GM19397 (cell line): ENCODE measurements around the gene TMEM52.
"Not testable (repeated sequence)": the region's sequence is repeated elsewhere in the genome, so short reads cannot be mapped to it uniquely, and the experiment has no call there.

Experiments used
- ATAC-seq: cut with Tn5 transposase; IDR thresholded peaks from one replicate; pipeline ENCODE4 v1.9.1; 2021; ENCODE audit warnings: mild to moderate bottlenecking, moderate library complexity; ENCODE audit not compliant: unreplicated experiment

Gene TMEM52

GRCh38 chr1:1895456-1896336 lies 23.4 kb downstream of the TMEM52 start:
- ATAC-seq = no peak

GRCh38 chr1:1895060-1895418 lies 24.0 kb downstream of the TMEM52 start:
- ATAC-seq = no peak

- no peak for ATAC-seq
These were observed 24.6 kb downstream of the TMEM52 start for GRCh38 chr1:1894354-1895059.

GRCh38 chr1:1893997-1894353 lies 25.1 kb downstream of the TMEM52 start:
- ATAC-seq = no peak

GRCh38 chr1:1893291-1893985 lies 25.6 kb downstream of the TMEM52 start:
- ATAC-seq = no peak

- no peak for ATAC-seq
These were observed 26.3 kb downstream of the TMEM52 start for GRCh38 chr1:1892763-1893120.

- ATAC-seq = no peak
These were observed 26.9 kb downstream of the TMEM52 start for GRCh38 chr1:1892079-1892762.

- ATAC-seq = peak; percentile 2
These were observed 27.6 kb downstream of the TMEM52 start for GRCh38 chr1:1891349-1892078.

- peak; percentile 80 for ATAC-seq
These were observed 28.4 kb downstream of the TMEM52 start, which contains the start of gene GNB1 for GRCh38 chr1:1890506-1891348. GNB1 (minus strand) TSS chr1:1891087; CDS start chr1:1825453, 65,634 bp downstream.

- ATAC-seq = peak; percentile 40
These were observed 29.1 kb downstream of the TMEM52 start for GRCh38 chr1:1889847-1890505.

- no peak for ATAC-seq
These were observed 29.9 kb downstream of the TMEM52 start for GRCh38 chr1:1889090-1889750.

GRCh38 chr1:1883890-1884289 lies 35.2 kb downstream of the TMEM52 start:
- ATAC-seq = not testable (repeated sequence)

- ATAC-seq = no peak
These were observed 35.8 kb downstream of the TMEM52 start for GRCh38 chr1:1883092-1883873.

GRCh38 chr1:1881727-1882126 lies 37.4 kb downstream of the TMEM52 start:
- ATAC-seq = no peak

GRCh38 chr1:1880617-1881312 lies 38.3 kb downstream of the TMEM52 start:
- ATAC-seq = no peak

- ATAC-seq = no peak
These were observed 39.1 kb downstream of the TMEM52 start for GRCh38 chr1:1879942-1880341.

- no peak for ATAC-seq
These were observed 41.1 kb downstream of the TMEM52 start for GRCh38 chr1:1877865-1878436.
